Lower leg skin (tissue), 3 donors: ENCODE measurements around the gene MAPK10.

Experiments used
- POLR2A ChIP-seq, 2 donors: fragments of 450-650 bp; IDR thresholded peaks; one replicate each; pipeline ENCODE4 v1.6.1; 2016 to 2017; ENCODE audit warnings: antibody characterized with exemption in 2 of 2, mild to moderate bottlenecking in 1 of 2, moderate library complexity in 1 of 2
- TF ChIP-seq, protein P1 (sequence below), 3 donors: fragments of 450-650 bp; IDR thresholded peaks; one replicate each; pipeline ENCODE4 v1.5.1; 2016; ENCODE audit warnings: antibody characterized with exemption in 3 of 3, mild to moderate bottlenecking in 3 of 3, moderate library complexity in 2 of 3

DNA sequence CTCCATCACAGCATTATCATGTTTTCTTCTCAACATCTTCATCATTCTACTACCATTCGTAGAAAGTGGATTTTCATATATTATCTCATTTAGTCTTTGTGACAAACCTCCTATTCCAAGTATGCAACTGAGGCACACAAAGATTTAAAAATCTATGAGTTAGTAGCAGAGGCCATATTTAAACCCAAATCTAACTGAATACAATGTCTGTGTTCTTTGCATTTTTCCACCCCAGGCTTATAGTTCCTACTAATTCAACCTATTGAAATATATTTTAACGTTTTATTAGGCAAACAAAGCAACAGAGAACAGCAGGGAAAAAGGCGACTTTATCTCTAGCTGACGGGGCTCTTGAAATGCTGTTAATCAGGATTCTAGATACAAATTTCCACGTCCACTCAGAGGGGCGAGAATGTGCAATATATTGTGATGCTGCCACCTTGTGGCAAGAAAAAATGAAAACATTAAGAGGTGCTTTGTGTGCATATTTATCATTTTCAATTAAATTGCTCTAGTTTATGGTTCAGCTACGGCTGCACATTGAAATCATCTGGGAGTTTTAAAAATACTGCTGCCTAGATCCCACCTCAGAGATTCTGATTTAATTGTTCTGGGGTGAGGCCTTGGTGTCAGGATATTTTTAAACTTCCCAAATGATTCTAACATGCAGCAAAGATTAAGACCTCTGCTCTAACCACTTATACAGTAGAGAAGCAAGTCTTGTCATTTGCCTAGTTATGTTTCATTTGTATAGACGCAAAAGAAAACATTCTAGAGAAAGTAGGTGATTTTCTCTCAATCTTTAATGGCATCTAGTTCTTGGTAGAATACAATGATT lies 315.9 kb downstream of the MAPK10 start:
- TF ChIP-seq, protein P1, sequence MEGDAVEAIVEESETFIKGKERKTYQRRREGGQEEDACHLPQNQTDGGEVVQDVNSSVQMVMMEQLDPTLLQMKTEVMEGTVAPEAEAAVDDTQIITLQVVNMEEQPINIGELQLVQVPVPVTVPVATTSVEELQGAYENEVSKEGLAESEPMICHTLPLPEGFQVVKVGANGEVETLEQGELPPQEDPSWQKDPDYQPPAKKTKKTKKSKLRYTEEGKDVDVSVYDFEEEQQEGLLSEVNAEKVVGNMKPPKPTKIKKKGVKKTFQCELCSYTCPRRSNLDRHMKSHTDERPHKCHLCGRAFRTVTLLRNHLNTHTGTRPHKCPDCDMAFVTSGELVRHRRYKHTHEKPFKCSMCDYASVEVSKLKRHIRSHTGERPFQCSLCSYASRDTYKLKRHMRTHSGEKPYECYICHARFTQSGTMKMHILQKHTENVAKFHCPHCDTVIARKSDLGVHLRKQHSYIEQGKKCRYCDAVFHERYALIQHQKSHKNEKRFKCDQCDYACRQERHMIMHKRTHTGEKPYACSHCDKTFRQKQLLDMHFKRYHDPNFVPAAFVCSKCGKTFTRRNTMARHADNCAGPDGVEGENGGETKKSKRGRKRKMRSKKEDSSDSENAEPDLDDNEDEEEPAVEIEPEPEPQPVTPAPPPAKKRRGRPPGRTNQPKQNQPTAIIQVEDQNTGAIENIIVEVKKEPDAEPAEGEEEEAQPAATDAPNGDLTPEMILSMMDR (IDR thresholded peaks at IDR 0.05), result no peak
- TF ChIP-seq POLR2A (IDR thresholded peaks at IDR 0.05), result no peak
